GM19238 (cell line): ENCODE results near the gene EXOC5.

ENCODE experiments used
- DNase-seq: peaks from one replicate; pipeline ENCODE4 v3.0.0; 2011; ENCODE audit warnings: low spot score; ENCODE audit not compliant: insufficient read length

EXOC5 gene

GRCh38 chr14:57268161-57269069 is at the start of gene EXOC5, which contains the start of gene AP5M1:
Gene EXOC5 (minus strand): TSS chr14:57268905. CDS start chr14:57268648, 257 bp downstream.
Gene AP5M1 (plus strand): TSS chr14:57268971. CDS start chr14:57269315, 344 bp downstream.
- DNase-seq = peak; percentile 62

- peak; percentile 25 for DNase-seq
Observed at GRCh38 chr14:57317248-57317833, 48.6 kb upstream of the EXOC5 start.

- DNase-seq = no peak
Observed at GRCh38 chr14:57314396-57315089, 45.8 kb upstream of the EXOC5 start.

GRCh38 chr14:57302883-57303282 is 34.2 kb upstream of the EXOC5 start:
- no peak for DNase-seq

- no peak for DNase-seq
Observed at GRCh38 chr14:57299511-57299910, 30.8 kb upstream of the EXOC5 start.

GRCh38 chr14:57297852-57298251 is 29.1 kb upstream of the EXOC5 start:
- DNase-seq = no peak

GRCh38 chr14:57295239-57295638 is 26.5 kb upstream of the EXOC5 start:
- no peak for DNase-seq

- DNase-seq = no peak
Observed at GRCh38 chr14:57293866-57294837, 25.4 kb upstream of the EXOC5 start.

GRCh38 chr14:57291692-57292647 is 23.3 kb upstream of the EXOC5 start:
- no peak for DNase-seq

GRCh38 chr14:57290751-57291150 is 22.0 kb upstream of the EXOC5 start:
- DNase-seq = no peak

- no peak for DNase-seq
Observed at GRCh38 chr14:57287745-57288144, 19.0 kb upstream of the EXOC5 start.

- DNase-seq = no peak
Observed at GRCh38 chr14:57277062-57277461, 8.4 kb upstream of the EXOC5 start.

- no peak for DNase-seq
Observed at GRCh38 chr14:57275023-57275664, 6.4 kb upstream of the EXOC5 start.

GRCh38 chr14:57274551-57274950 is 5.8 kb upstream of the EXOC5 start:
- DNase-seq = no peak

- no peak for DNase-seq
Observed at GRCh38 chr14:57273236-57273635, 4.5 kb upstream of the EXOC5 start.

GRCh38 chr14:57266065-57266464 is 2.6 kb downstream of the EXOC5 start:
- no peak for DNase-seq

GRCh38 chr14:57262117-57262516 is 6.6 kb downstream of the EXOC5 start:
- no peak for DNase-seq

- no peak for DNase-seq
Observed at GRCh38 chr14:57261604-57262003, 7.1 kb downstream of the EXOC5 start.

GRCh38 chr14:57259672-57260071 is 9.0 kb downstream of the EXOC5 start:
- DNase-seq = no peak
